NT2/D1 (cell line): ENCODE results near the gene C2orf66.

Experiments used
- YY1 ChIP-seq: IDR thresholded peaks from 2 replicates; pipeline ENCODE4 v1.6.1; 2011; ENCODE audit not compliant: insufficient read length, insufficient read depth
- ZNF274 ChIP-seq: IDR thresholded peaks from 2 replicates; pipeline ENCODE4 v1.6.1; 2011; ENCODE audit warnings: mild to moderate bottlenecking, low read depth, low read length

- no peak for TF ChIP-seq ZNF274
- no peak for TF ChIP-seq YY1
These were observed 36.2 kb upstream of the C2orf66 start for GRCh38 chr2:196845371-196845770.
